Right lobe of liver (tissue), 4 donors: ENCODE results near the gene CELF4.

ENCODE experiments used
- CTCF ChIP-seq, 4 donors: fragments of 200-600 bp in 3 of 4; fragments of 450-650 bp in 1 of 4; IDR thresholded peaks; one replicate each; pipeline versions ENCODE4 v1.5.1 to v1.8.0; 2016 to 2022; ENCODE audit warnings: antibody characterized with exemption in 4 of 4, mild to moderate bottlenecking in 2 of 4
- POLR2A ChIP-seq: fragments of 450-650 bp; IDR thresholded peaks from one replicate; pipeline ENCODE4 v1.6.1; 2017; ENCODE audit warnings: antibody characterized with exemption, mild to moderate bottlenecking
- donor health status: DM: no; HTN: no; CAD: no.
- donor health status: DM: no; HTN: no; CAD: no.
- donor health status: DM: no; HTN: yes; CAD: no.

GRCh38 chr18:37561986-37562385 is 3.6 kb downstream of the CELF4 start:
- TF ChIP-seq CTCF (IDR thresholded peaks at IDR 0.05) (no peak), POLR2A (no peak)
